K562 (cell line): ENCODE measurements around the gene PLAAT5. TPM values are rescaled to one million over a fixed set of nuclear protein-coding genes. Genes with fewer than 3 reads are reported as not detected.

ENCODE experiments used
- ELF4 ChIP-seq: fragments of 450-650 bp; formaldehyde crosslinking; IDR thresholded peaks from 2 replicates; pipeline ENCODE4 v1.4.0; 2022; ENCODE audit warnings: missing genetic modification characterization
- EP300 ChIP-seq: IDR thresholded peaks from 2 replicates; pipeline ENCODE4 v1.6.1; 2012; ENCODE audit warnings: low read length, improper control_type of control experiment
- KLF16 ChIP-seq: IDR thresholded peaks from 2 replicates; pipeline ENCODE4 v1.6.1; 2016; ENCODE audit warnings: antibody characterized with exemption
- LCOR ChIP-seq: sonication (generic); formaldehyde crosslinking; IDR thresholded peaks from 2 replicates; pipeline ENCODE4 v1.8.0; 2022; ENCODE audit warnings: mild to moderate bottlenecking, missing genetic modification reagents
- NFE2L1 ChIP-seq: fragments of 450-650 bp; IDR thresholded peaks from 2 replicates; pipeline ENCODE4 v1.6.1; 2016; ENCODE audit warnings: missing genetic modification characterization, low read depth, mild to moderate bottlenecking, missing compliant biosample characterization, moderate library complexity, borderline replicate concordance
- NR4A1 ChIP-seq, 2 experiments: fragments of 250-450 bp in 1 of 2; fragments of 450-650 bp in 1 of 2; sonication (Bioruptor Pico) in 1 of 2; IDR thresholded peaks; 2 replicates each; pipeline versions ENCODE4 v1.4.0 to v1.6.1; 2016 to 2020; ENCODE audit warnings: mild to moderate bottlenecking in 2 of 2, missing compliant biosample characterization in 1 of 2, missing genetic modification characterization in 1 of 2, moderate library complexity in 1 of 2
- PTRF ChIP-seq: fragments of 450-650 bp; IDR thresholded peaks from 2 replicates; pipeline ENCODE4 v1.6.1; 2016; ENCODE audit warnings: mild to moderate bottlenecking, missing genetic modification characterization, missing compliant biosample characterization
- RAD21 ChIP-seq, 2 experiments: fragments of 250-450 bp in 1 of 2; fragments of 450-650 bp in 1 of 2; sonication (Bioruptor Pico) in 1 of 2; formaldehyde crosslinking in 1 of 2; IDR thresholded peaks in 1 of 2; conservative IDR thresholded peaks in 1 of 2; 2 replicates each; pipeline versions ENCODE4 v1.4.0 to v1.8.0; 2020 to 2022; ENCODE audit warnings: mild to moderate bottlenecking in 2 of 2, moderate library complexity in 1 of 2
- RCOR1 ChIP-seq, 2 experiments: IDR thresholded peaks; 2 replicates each; pipeline ENCODE4 v1.6.1; 2012; ENCODE audit warnings: low read depth in 2 of 2, low read length in 2 of 2, borderline replicate concordance in 1 of 2, improper control_type of control experiment in 1 of 2
- TBP ChIP-seq: optimal IDR thresholded peaks from 2 replicates; pipeline ENCODE3; 2011; ENCODE audit warnings: low read depth, low read length, improper control_type of control experiment
- ZNF165 ChIP-seq: fragments of 250-450 bp; sonication (Bioruptor Pico); IDR thresholded peaks from 2 replicates; pipeline ENCODE4 v1.4.0; 2020; ENCODE audit warnings: borderline replicate concordance
- ZNF507 ChIP-seq: conservative IDR thresholded peaks from 2 replicates; pipeline ENCODE4 v1.6.1; 2017; ENCODE audit warnings: missing genetic modification characterization, missing compliant biosample characterization
- ZNF561 ChIP-seq: fragments of 450-650 bp; formaldehyde crosslinking; conservative IDR thresholded peaks from 2 replicates; pipeline ENCODE4 v1.4.0; 2020; ENCODE audit warnings: mild to moderate bottlenecking, moderate library complexity
- ZNF785 ChIP-seq: fragments of 250-450 bp; sonication (Bioruptor Pico); IDR thresholded peaks from 2 replicates; pipeline ENCODE4 v1.4.0; 2020; ENCODE audit warnings: mild to moderate bottlenecking
- polyA plus RNA-seq, 8 experiments: library from polyadenylated mRNA; depleted of rRNA in 4 of 8; stranded (reverse) in 5 of 8; unstranded in 3 of 8; fragments of >200 nt; fragmentation: Nextera tagmentation in 2 of 8; fragmentation: Illumina TruSeq in 1 of 8; extraction: Ambion mirVana in 2 of 8; extraction: Trizol in 1 of 8; gene quantifications; 2 replicates each; pipeline versions ENCODE4 v1.2.1 to v1.2.3, GENCODE V29; 2011 to 2014; ENCODE audit warnings: inconsistent platforms in 1 of 8, missing spikeins in 1 of 8
- total RNA-seq, 7 experiments: library from RNA; depleted of rRNA in 6 of 7; stranded (reverse); fragments of >200 nt in 6 of 7; fragmentation: Illumina TruSeq in 2 of 7; extraction: Trizol in 2 of 7; gene quantifications; 2 replicates each; pipeline versions ENCODE4 v1.2.1 to v1.2.3, GENCODE V29; 2011 to 2021; ENCODE audit warnings: low replicate concordance in 1 of 7
- TF ChIP-seq, protein P1 (sequence below): conservative IDR thresholded peaks from 2 replicates; pipeline ENCODE4 v1.6.1; 2011; ENCODE audit warnings: low read depth, mild to moderate bottlenecking, low read length; ENCODE audit not compliant: control insufficient read depth
- TF ChIP-seq, protein P2 (sequence below): fragments of 450-650 bp; formaldehyde crosslinking; IDR thresholded peaks from 2 replicates; pipeline ENCODE4 v1.4.0; 2022; ENCODE audit warnings: missing genetic modification characterization
- TF ChIP-seq, protein P3 (sequence below): fragments of 450-650 bp; formaldehyde crosslinking; IDR thresholded peaks from 2 replicates; pipeline ENCODE4 v1.4.0; 2020; ENCODE audit warnings: mild to moderate bottlenecking, moderate library complexity
- TF ChIP-seq, protein P4 (sequence below): fragments of 250-450 bp; sonication (Bioruptor Pico); IDR thresholded peaks from 2 replicates; pipeline ENCODE4 v1.4.0; 2020; ENCODE audit warnings: borderline replicate concordance
- TF ChIP-seq, protein P5 (sequence below): fragments of 450-650 bp; formaldehyde crosslinking; conservative IDR thresholded peaks from 2 replicates; pipeline ENCODE4 v1.4.0; 2022; ENCODE audit warnings: mild to moderate bottlenecking, missing genetic modification characterization

Gene PLAAT5
- total and polyA plus RNA-seq, 9 of the 15 experiments (the other 6 are each of a cell fraction or from before 2014, with no cell fraction given): not detected

DNA sequence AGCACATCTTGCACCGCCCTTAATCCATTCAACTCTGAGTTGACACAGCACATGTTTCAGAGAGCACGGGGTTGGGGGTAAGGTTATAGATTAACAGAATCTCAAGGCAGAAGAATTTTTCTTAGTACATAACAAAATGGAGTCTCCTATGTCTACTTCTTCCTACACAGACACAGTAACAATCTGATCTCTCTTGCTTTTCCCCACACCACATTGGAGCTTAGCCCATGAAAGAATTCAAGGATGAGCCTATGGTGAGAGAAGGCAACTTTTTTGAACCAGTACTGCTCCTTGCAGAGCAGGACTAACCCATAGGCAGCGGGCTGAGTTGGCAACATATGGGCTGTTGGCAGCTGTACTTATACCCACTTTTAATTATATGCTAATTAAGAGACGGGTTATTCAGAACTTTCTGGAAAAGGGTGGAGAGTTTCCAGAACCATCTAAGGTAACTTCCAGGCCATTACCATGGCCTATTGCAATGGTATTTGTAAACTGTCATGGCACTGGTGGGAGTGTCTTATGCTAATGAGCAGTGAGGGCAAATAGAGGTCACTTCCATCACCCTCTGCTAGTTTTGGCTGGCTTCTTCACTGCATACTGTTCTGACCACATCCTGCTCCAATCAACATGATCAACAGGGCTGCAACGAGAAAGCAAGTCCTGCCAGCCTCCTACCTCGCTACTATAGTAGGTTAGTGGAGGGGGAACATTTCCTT lies 40.3 kb upstream of the PLAAT5 start (continued):
- TF ChIP-seq, protein P1, sequence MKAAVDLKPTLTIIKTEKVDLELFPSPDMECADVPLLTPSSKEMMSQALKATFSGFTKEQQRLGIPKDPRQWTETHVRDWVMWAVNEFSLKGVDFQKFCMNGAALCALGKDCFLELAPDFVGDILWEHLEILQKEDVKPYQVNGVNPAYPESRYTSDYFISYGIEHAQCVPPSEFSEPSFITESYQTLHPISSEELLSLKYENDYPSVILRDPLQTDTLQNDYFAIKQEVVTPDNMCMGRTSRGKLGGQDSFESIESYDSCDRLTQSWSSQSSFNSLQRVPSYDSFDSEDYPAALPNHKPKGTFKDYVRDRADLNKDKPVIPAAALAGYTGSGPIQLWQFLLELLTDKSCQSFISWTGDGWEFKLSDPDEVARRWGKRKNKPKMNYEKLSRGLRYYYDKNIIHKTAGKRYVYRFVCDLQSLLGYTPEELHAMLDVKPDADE: peak; percentile 72; the same call in 1 of the 2 replicates
- TF ChIP-seq, protein P2, sequence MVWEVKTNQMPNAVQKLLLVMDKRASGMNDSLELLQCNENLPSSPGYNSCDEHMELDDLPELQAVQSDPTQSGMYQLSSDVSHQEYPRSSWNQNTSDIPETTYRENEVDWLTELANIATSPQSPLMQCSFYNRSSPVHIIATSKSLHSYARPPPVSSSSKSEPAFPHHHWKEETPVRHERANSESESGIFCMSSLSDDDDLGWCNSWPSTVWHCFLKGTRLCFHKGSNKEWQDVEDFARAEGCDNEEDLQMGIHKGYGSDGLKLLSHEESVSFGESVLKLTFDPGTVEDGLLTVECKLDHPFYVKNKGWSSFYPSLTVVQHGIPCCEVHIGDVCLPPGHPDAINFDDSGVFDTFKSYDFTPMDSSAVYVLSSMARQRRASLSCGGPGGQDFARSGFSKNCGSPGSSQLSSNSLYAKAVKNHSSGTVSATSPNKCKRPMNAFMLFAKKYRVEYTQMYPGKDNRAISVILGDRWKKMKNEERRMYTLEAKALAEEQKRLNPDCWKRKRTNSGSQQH (CRISPR knock-in tag): peak; percentile 97
- TF ChIP-seq RCOR1 (IDR thresholded peaks at IDR 0.05; ENCODE audit: borderline replicate concordance in 1 of 2, low read depth in 2 of 2, low read length in 2 of 2): peak in 1 of 2 experiments; percentile 75; a peak in 1 of 4 replicates
- TF ChIP-seq ZNF507 (tag): peak; percentile 58; the same call in 1 of the 2 replicates
- peak; percentile 65; the same call in 1 of the 2 replicates for TF ChIP-seq ZNF785
- peak; percentile 64 for TF ChIP-seq KLF16
- peak; percentile 98 for TF ChIP-seq ZNF165 (CRISPR knock-in tag)
- TF ChIP-seq, protein P3, sequence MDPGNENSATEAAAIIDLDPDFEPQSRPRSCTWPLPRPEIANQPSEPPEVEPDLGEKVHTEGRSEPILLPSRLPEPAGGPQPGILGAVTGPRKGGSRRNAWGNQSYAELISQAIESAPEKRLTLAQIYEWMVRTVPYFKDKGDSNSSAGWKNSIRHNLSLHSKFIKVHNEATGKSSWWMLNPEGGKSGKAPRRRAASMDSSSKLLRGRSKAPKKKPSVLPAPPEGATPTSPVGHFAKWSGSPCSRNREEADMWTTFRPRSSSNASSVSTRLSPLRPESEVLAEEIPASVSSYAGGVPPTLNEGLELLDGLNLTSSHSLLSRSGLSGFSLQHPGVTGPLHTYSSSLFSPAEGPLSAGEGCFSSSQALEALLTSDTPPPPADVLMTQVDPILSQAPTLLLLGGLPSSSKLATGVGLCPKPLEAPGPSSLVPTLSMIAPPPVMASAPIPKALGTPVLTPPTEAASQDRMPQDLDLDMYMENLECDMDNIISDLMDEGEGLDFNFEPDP (CRISPR knock-in tag): peak; percentile 96
- TF ChIP-seq ELF4 (CRISPR knock-in tag): peak; percentile 82; the same call in 1 of the 2 replicates
- peak in 1 of 2 experiments; percentile 16; a peak in 3 of 4 replicates for TF ChIP-seq RAD21 (CRISPR knock-in tag; conservative IDR thresholded peaks at IDR 0.05 in 1 of 2, IDR thresholded peaks at IDR 0.05 in 1 of 2)
- TF ChIP-seq NR4A1 (CRISPR knock-in tag; IDR thresholded peaks at IDR 0.05): peak; percentile 96; the same call in 1 of the 2 replicates
- peak; percentile 99 for TF ChIP-seq NR4A1 (tag; IDR thresholded peaks at IDR 0.05)
- TF ChIP-seq LCOR (CRISPR knock-in tag): peak; percentile 65; the same call in 1 of the 2 replicates
- TF ChIP-seq NFE2L1 (tag): peak; percentile 60; the same call in 1 of the 2 replicates
- peak; percentile 34 for TF ChIP-seq TBP
- TF ChIP-seq EP300: peak; percentile 77
- TF ChIP-seq, protein P4, sequence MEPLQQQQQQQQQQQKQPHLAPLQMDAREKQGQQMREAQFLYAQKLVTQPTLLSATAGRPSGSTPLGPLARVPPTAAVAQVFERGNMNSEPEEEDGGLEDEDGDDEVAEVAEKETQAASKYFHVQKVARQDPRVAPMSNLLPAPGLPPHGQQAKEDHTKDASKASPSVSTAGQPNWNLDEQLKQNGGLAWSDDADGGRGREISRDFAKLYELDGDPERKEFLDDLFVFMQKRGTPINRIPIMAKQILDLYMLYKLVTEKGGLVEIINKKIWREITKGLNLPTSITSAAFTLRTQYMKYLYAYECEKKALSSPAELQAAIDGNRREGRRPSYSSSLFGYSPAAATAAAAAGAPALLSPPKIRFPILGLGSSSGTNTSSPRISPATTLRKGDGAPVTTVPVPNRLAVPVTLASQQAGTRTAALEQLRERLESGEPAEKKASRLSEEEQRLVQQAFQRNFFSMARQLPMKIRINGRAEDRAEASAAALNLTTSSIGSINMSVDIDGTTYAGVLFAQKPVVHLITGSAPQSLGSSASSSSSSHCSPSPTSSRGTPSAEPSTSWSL: peak; percentile 97; the same call in 1 of the 2 replicates
- TF ChIP-seq, protein P5, sequence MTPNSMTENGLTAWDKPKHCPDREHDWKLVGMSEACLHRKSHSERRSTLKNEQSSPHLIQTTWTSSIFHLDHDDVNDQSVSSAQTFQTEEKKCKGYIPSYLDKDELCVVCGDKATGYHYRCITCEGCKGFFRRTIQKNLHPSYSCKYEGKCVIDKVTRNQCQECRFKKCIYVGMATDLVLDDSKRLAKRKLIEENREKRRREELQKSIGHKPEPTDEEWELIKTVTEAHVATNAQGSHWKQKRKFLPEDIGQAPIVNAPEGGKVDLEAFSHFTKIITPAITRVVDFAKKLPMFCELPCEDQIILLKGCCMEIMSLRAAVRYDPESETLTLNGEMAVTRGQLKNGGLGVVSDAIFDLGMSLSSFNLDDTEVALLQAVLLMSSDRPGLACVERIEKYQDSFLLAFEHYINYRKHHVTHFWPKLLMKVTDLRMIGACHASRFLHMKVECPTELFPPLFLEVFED (CRISPR knock-in tag): peak; percentile 97
- TF ChIP-seq ZNF561 (CRISPR knock-in tag): peak; percentile 86
- TF ChIP-seq PTRF (tag): peak; percentile 95
